HCT116 (cell line): ENCODE measurements around the gene PRDM1. TPM values are rescaled to one million over a fixed set of nuclear protein-coding genes. Genes with fewer than 3 reads are reported as not detected.

ENCODE experiments used
- ATAC-seq: fragments of 200-7000 bp; cut with Tn5 transposase; 2 replicates; pipeline ENCODE4 v1.9.1; 2020; ENCODE audit warnings: mild to moderate bottlenecking, moderate library complexity
- BruUV-seq: library from RNA; stranded (reverse); fragments of 400-500 nt; replicated peaks from 2 replicates; lab custom pipeline; 2021; lab: Mats Ljungman, UMichigan
- CTCF ChIA-PET: fragments of 300-600 bp; sonication (Branson Sonifier 250); formaldehyde crosslinking; loops from one replicate; lab custom pipeline; 2021; ENCODE audit warnings: antibody characterized with exemption; lab: Charles Lee
- POLR2A ChIA-PET: fragments of 300-600, 350-600 bp; sonication (Branson Sonifier 250); formaldehyde crosslinking; loops from one replicate; lab custom pipeline; 2021; ENCODE audit warnings: antibody characterized with exemption; lab: Charles Lee
- RAD21 ChIA-PET, 2 experiments: fragments of 300-600 bp; sonication (Branson Sonifier 250); formaldehyde crosslinking; loops; one replicate each; lab custom pipeline; 2023; ENCODE audit warnings: low total read pairs in 2 of 2; ENCODE audit not compliant: uncharacterized antibody in 2 of 2, unreplicated experiment in 2 of 2, low non-redundant PET in 1 of 2; lab: Charles Lee
- DNase-seq: peaks from one replicate; pipeline ENCODE4 v3.0.0-alpha.2; 2010; ENCODE audit warnings: low read depth, low spot score
- H2AFZ ChIP-seq: fragments of 200-600 bp; shearing (Covaris generic), sonication (generic); 2 replicates; pipeline ENCODE4 v1.6.1; 2017; ENCODE audit warnings: low read depth, mixed run types, mixed read lengths, antibody characterized with exemption, low read length; ENCODE audit not compliant: poor library complexity, severe bottlenecking
- H3K27ac ChIP-seq: 2 replicates; pipeline ENCODE4 v1.5.1; 2012; ENCODE audit warnings: low read depth, low read length
- H3K27me3 ChIP-seq: fragments of 200-600 bp; sonication (generic); 2 replicates; pipeline ENCODE4 v1.6.1; 2016; ENCODE audit warnings: mixed run types, low read length, mixed read lengths; ENCODE audit not compliant: insufficient read depth
- H3K36me3 ChIP-seq, 2 experiments: fragments of 200-500 bp in 1 of 2; fragments of 200-600 bp in 1 of 2; sonication (Bioruptor generic) in 1 of 2; sonication (generic) in 1 of 2; 2 replicates each; pipeline versions ENCODE4 v1.5.1 to v1.6.1; 2014 to 2016; ENCODE audit warnings: low read length in 2 of 2, inconsistent platforms in 1 of 2, mixed read lengths in 1 of 2, mixed run types in 1 of 2; ENCODE audit not compliant: insufficient read depth in 2 of 2, control insufficient read depth in 1 of 2
- H3K4me1 ChIP-seq, 2 experiments: fragments of 200-600 bp in 1 of 2; sonication (generic) in 1 of 2; 2 replicates each; pipeline versions ENCODE4 v1.5.1 to v1.6.1; 2012 to 2017; ENCODE audit warnings: low read length in 2 of 2, inconsistent platforms in 1 of 2, mild to moderate bottlenecking in 1 of 2, mixed read lengths in 1 of 2, mixed run types in 1 of 2, moderate library complexity in 1 of 2; ENCODE audit not compliant: insufficient read depth in 2 of 2, control insufficient read depth in 1 of 2
- H3K4me2 ChIP-seq: fragments of 200-600 bp; sonication (generic); 2 replicates; pipeline ENCODE4 v1.6.1; 2017; ENCODE audit warnings: mixed run types, low read length, mixed read lengths
- H3K4me3 ChIP-seq, 2 experiments: fragments of 200-600 bp in 1 of 2; sonication (generic) in 1 of 2; replicated peaks in 1 of 2; 2 replicates each; pipeline ENCODE4 v1.5.1; 2011 to 2016; ENCODE audit warnings: low read length in 2 of 2, control low read depth in 1 of 2, low read depth in 1 of 2, mild to moderate bottlenecking in 1 of 2, mixed read lengths in 1 of 2, mixed run types in 1 of 2
- H3K79me2 ChIP-seq: fragments of 200-600 bp; sonication (generic); 2 replicates; pipeline ENCODE4 v1.6.1; 2017; ENCODE audit warnings: mild to moderate bottlenecking, mixed run types, low read length, moderate library complexity, mixed read lengths; ENCODE audit not compliant: insufficient read depth
- H3K9ac ChIP-seq: fragments of 200-600 bp; sonication (generic); 2 replicates; pipeline ENCODE4 v1.6.1; 2016; ENCODE audit warnings: low read length, mixed read lengths
- H3K9me2 ChIP-seq: fragments of 200-600 bp; sonication (generic), shearing (Covaris generic); 2 replicates; pipeline ENCODE4 v1.6.1; 2017; ENCODE audit warnings: mixed run types, mild to moderate bottlenecking, moderate library complexity; ENCODE audit not compliant: insufficient read depth
- H3K9me3 ChIP-seq, 2 experiments: fragments of 200-500 bp in 1 of 2; fragments of 200-600 bp in 1 of 2; sonication (Bioruptor generic) in 1 of 2; sonication (generic) in 1 of 2; 2 replicates each; pipeline ENCODE4 v1.6.1; 2014 to 2017; ENCODE audit warnings: low read length in 2 of 2, mixed read lengths in 2 of 2, inconsistent platforms in 1 of 2, low read depth in 1 of 2, mild to moderate bottlenecking in 1 of 2, mixed run types in 1 of 2, moderate library complexity in 1 of 2; ENCODE audit not compliant: control insufficient read depth in 1 of 2, insufficient read depth in 1 of 2
- H4K20me1 ChIP-seq: fragments of 200-600 bp; sonication (generic), shearing (Covaris generic); 2 replicates; pipeline ENCODE4 v1.6.1; 2017; ENCODE audit warnings: mixed run types, mild to moderate bottlenecking, moderate library complexity; ENCODE audit not compliant: insufficient read depth
- CEBPB ChIP-seq: IDR thresholded peaks from 2 replicates; pipeline ENCODE4 v1.6.1; 2012; ENCODE audit warnings: low read depth
- CTCF ChIP-seq, 3 experiments: fragments of 200-600 bp in 1 of 3; sonication (generic) in 1 of 3; IDR thresholded peaks in 2 of 3; conservative IDR thresholded peaks in 1 of 3; 2 replicates each; pipeline ENCODE4 v1.5.1; 2012 to 2017; ENCODE audit warnings: low read depth in 2 of 3, low read length in 2 of 3, antibody characterized with exemption in 1 of 3, borderline replicate concordance in 1 of 3, control low read depth in 1 of 3, mild to moderate bottlenecking in 1 of 3, mixed read lengths in 1 of 3, mixed run types in 1 of 3, moderate library complexity in 1 of 3; ENCODE audit not compliant: insufficient read depth in 1 of 3
- EGR1 ChIP-seq: IDR thresholded peaks from 2 replicates; pipeline ENCODE4 v1.6.1; 2012; ENCODE audit warnings: low read depth
- EZH2 ChIP-seq: fragments of 200-600 bp; sonication (generic); IDR thresholded peaks from 2 replicates; pipeline ENCODE4 v1.6.1; 2017; ENCODE audit warnings: antibody characterized with exemption, mixed run types
- FOSL1 ChIP-seq: IDR thresholded peaks from 2 replicates; pipeline ENCODE4 v1.6.1; 2012; ENCODE audit warnings: low read depth
- JUND ChIP-seq: IDR thresholded peaks from 2 replicates; pipeline ENCODE4 v1.6.1; 2012
- MAX ChIP-seq: IDR thresholded peaks from 2 replicates; pipeline ENCODE4 v1.6.1; 2012
- POLR2AphosphoS5 ChIP-seq: IDR thresholded peaks from 2 replicates; pipeline ENCODE4 v1.6.1; 2011; ENCODE audit warnings: mild to moderate bottlenecking, low read depth, low read length, moderate library complexity
- RAD21 ChIP-seq: IDR thresholded peaks from 2 replicates; pipeline ENCODE4 v1.6.1; 2012; ENCODE audit warnings: low read depth, mild to moderate bottlenecking
- SIN3A ChIP-seq: IDR thresholded peaks from 2 replicates; pipeline ENCODE4 v1.6.1; 2012; ENCODE audit warnings: low read depth
- SRF ChIP-seq: IDR thresholded peaks from 2 replicates; pipeline ENCODE4 v1.6.1; 2012; ENCODE audit warnings: low read depth
- TCF7L2 ChIP-seq: IDR thresholded peaks from 2 replicates; pipeline ENCODE4 v1.7.0; 2011; ENCODE audit warnings: borderline replicate concordance, inconsistent platforms; ENCODE audit not compliant: insufficient read depth, insufficient read length; ENCODE audit errors: extremely low read depth
- YY1 ChIP-seq: IDR thresholded peaks from 2 replicates; pipeline ENCODE4 v1.6.1; 2011; ENCODE audit warnings: low read length, low read depth, moderate library complexity, mild to moderate bottlenecking; ENCODE audit not compliant: insufficient replicate concordance; ENCODE audit errors: extremely low read depth
- ZFX ChIP-seq: fragments of 450-650 bp; IDR thresholded peaks from 2 replicates; pipeline ENCODE4 v1.6.1; 2017
- intact Hi-C: fragments of 100-400 bp; cut with micrococcal nuclease; formaldehyde crosslinking; loops from 2 replicates; pipeline ENCODE4 v1.10.0; 2022
- total RNA-seq: library from RNA; stranded (reverse); gene quantifications from one replicate; pipeline ENCODE4 v1.2.1, GENCODE V29; 2021; ENCODE audit not compliant: unreplicated experiment

Gene PRDM1
- total RNA-seq, 1 experiment from 2014 or later: 3.4 TPM

- ChIA-PET POLR2A (no interaction called here), RAD21 (no interaction called here), CTCF (no interaction called here)
- no peak for TF ChIP-seq CTCF (IDR thresholded peaks at IDR 0.05 in 2 of 3, conservative IDR thresholded peaks at IDR 0.05 in 1 of 3; ENCODE audit: borderline replicate concordance in 1 of 3, insufficient read depth in 1 of 3, low read depth in 2 of 3, low read length in 2 of 3)
- peak; percentile 17; the same call in 1 of the 2 replicates for TF ChIP-seq CEBPB
- no peak for TF ChIP-seq TCF7L2
- Histone ChIP-seq H3K4me2 (no peak overlapping the region), H4K20me1 (no peaks in the 10 kb centered on the region), H3K9ac (no peak overlapping the region), H3K79me2 (no peaks in the 10 kb centered on the region), H2AFZ (no peak overlapping the region), H3K27ac (no peak overlapping the region), H3K4me1 (peaks cover 19 to 40% of the 10 kb centered on the region in 2 experiments; a peak in 3 of 4 replicates), H3K4me3 (no peak overlapping the region), H3K27me3 (no peaks in the 10 kb centered on the region), H3K9me2 (no peaks in the 10 kb centered on the region), H3K36me3 (no peaks in the 10 kb centered on the region), H3K9me3 (no peaks in the 10 kb centered on the region)
- intact Hi-C loops: no loop called here
- BruUV-seq: no TSS peak
- DNase-seq: no peak
- no peak for ATAC-seq
Measured at GRCh38 chr6:106101466-106101865, 15.3 kb downstream of the PRDM1 start.

- Histone ChIP-seq H3K4me1 (peaks cover 22 to 43% of the 10 kb centered on the region in 2 experiments), H3K79me2 (no peaks in the 10 kb centered on the region), H3K9me3 (no peaks in the 10 kb centered on the region), H3K9me2 (no peaks in the 10 kb centered on the region), H3K4me2 (no peak overlapping the region), H3K27ac (no peak overlapping the region), H3K4me3 (no peak overlapping the region), H3K27me3 (no peaks in the 10 kb centered on the region), H3K36me3 (no peaks in the 10 kb centered on the region), H4K20me1 (no peaks in the 10 kb centered on the region), H2AFZ (no peak overlapping the region), H3K9ac (no peak overlapping the region)
- DNase-seq: no peak
- BruUV-seq: no TSS peak
- ChIA-PET CTCF (no interaction called here), POLR2A (no interaction called here), RAD21 (no interaction called here)
- intact Hi-C loops: no loop called here
- no peak for ATAC-seq
- TF ChIP-seq SIN3A (no peak), CTCF (IDR thresholded peaks at IDR 0.05 in 2 of 3, conservative IDR thresholded peaks at IDR 0.05 in 1 of 3; ENCODE audit: borderline replicate concordance in 1 of 3, insufficient read depth in 1 of 3, low read depth in 2 of 3, low read length in 2 of 3) (no peak), SRF (no peak), EZH2 (no peak), CEBPB (no peak), POLR2AphosphoS5 (no peak), MAX (no peak), TCF7L2 (no peak), EGR1 (no peak), FOSL1 (no peak), JUND (no peak), ZFX (no peak), RAD21 (no peak), YY1 (no peak)
Measured at GRCh38 chr6:106102034-106102433, 15.9 kb downstream of the PRDM1 start.
